ENCODE data around the gene TSSC4. TPM values are rescaled to one million over a fixed set of nuclear protein-coding genes. Genes with fewer than 3 reads are reported as not detected.
A peak's percentile ranks its signal among the peaks of the same experiment; 100 is the strongest.

TSSC4 gene
- total RNA-seq, 6 donors from 2014 or later: 28.9 to 69.4 (median 50.3) TPM

DNA sequence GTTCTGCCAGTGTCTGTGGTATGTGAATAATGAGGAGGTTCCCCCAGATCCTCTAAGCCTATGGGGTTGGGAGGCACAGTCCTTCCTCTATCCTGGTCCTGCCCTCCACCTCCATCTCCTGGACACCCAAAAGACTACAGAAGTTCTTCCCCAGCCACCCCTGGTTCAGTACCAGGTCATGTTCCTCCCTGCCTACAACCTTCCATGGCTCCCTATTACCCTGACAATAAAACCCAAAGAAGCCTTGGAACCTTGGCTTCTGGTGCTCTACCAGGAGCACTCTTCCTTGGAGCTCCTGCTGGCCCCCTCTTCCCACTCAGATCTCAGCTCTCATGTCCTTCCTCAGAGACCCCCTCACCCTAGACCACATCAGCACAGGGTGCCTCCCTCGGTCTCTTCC lies 30.8 kb downstream of the TSSC4 start:
- Histone ChIP-seq H3K27me3 (no peaks in the 10 kb centered on the region), H3K4me3 (no peak overlapping the region), H3K27ac (no peak overlapping the region), H3K36me3 (no peaks in the 10 kb centered on the region), H3K4me1 (no peaks in the 10 kb centered on the region), H3K9me3 (no peaks in the 10 kb centered on the region)
- no peak for DNase-seq
- no peak for ATAC-seq (ENCODE audit: low FRiP score in 2 of 2)
- TF ChIP-seq CTCF (IDR thresholded peaks at IDR 0.05) (no peak), POLR2AphosphoS5 (IDR thresholded peaks at IDR 0.05) (no peak), POLR2A (IDR thresholded peaks at IDR 0.05) (no peak), EP300 (IDR thresholded peaks at IDR 0.05) (no peak)
- WGBS, 2 donors: 95 to 100% methylated on average over 1 of the region's 1 CpG

DNA sequence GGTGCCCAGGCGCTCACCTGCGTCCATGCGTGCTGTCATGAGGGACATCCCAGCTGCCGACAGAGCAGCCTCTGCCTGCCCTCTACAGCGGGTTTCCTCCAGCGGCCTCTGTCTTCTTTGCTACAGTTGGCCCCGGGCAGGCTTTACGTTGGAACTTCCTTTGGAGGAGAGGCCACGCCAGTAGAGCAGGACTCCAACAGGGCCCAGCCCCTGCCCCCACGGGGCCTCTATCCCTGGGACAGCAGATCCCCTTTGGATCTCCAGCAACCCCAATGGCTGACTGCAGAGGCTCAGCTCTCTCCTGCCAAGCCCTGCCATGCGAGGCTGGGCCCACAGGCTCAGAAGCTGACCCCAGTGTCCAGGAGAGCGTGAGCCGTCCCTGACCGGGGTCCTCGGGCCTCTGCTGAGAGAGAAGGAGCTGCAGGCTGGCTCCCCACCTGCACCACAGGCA lies 31.6 kb downstream of the TSSC4 start:
- no peak for TF ChIP-seq POLR2AphosphoS5 (IDR thresholded peaks at IDR 0.05)
- no peak for TF ChIP-seq CTCF (IDR thresholded peaks at IDR 0.05)
- no peak for TF ChIP-seq POLR2A (IDR thresholded peaks at IDR 0.05)
- H3K9me3 ChIP-seq: no peaks in the 10 kb centered on the region
- ATAC-seq (ENCODE audit: low FRiP score in 2 of 2) (no peak), DNase-seq (peak in 1 of 2 donors; percentile 57)
- H3K27me3 ChIP-seq: no peaks in the 10 kb centered on the region
- H3K27ac ChIP-seq: no peak overlapping the region
- H3K36me3 ChIP-seq: no peaks in the 10 kb centered on the region
- WGBS, 2 donors: 87 to 89% methylated on average over 8 to 15 of the region's 15 CpGs
- H3K4me1 ChIP-seq: no peaks in the 10 kb centered on the region
- H3K4me3 ChIP-seq: no peak overlapping the region

- Histone ChIP-seq H3K27me3 (no peaks in the 10 kb centered on the region), H3K4me1 (no peaks in the 10 kb centered on the region), H3K9me3 (no peaks in the 10 kb centered on the region), H3K27ac (no peak overlapping the region), H3K4me3 (no peak overlapping the region), H3K36me3 (no peaks in the 10 kb centered on the region)
- WGBS, 2 donors: 98 to 100% methylated on average over 2 to 13 of the region's 13 CpGs
- DNase-seq (peak in 1 of 2 donors; percentile 67), ATAC-seq (ENCODE audit: low FRiP score in 2 of 2) (no peak)
- TF ChIP-seq POLR2AphosphoS5 (IDR thresholded peaks at IDR 0.05) (no peak), POLR2A (IDR thresholded peaks at IDR 0.05) (no peak), EP300 (IDR thresholded peaks at IDR 0.05) (no peak), CTCF (IDR thresholded peaks at IDR 0.05) (no peak)
These were observed 32.1 kb downstream of the TSSC4 start for GRCh38 chr11:2432628-2433071.

DNA sequence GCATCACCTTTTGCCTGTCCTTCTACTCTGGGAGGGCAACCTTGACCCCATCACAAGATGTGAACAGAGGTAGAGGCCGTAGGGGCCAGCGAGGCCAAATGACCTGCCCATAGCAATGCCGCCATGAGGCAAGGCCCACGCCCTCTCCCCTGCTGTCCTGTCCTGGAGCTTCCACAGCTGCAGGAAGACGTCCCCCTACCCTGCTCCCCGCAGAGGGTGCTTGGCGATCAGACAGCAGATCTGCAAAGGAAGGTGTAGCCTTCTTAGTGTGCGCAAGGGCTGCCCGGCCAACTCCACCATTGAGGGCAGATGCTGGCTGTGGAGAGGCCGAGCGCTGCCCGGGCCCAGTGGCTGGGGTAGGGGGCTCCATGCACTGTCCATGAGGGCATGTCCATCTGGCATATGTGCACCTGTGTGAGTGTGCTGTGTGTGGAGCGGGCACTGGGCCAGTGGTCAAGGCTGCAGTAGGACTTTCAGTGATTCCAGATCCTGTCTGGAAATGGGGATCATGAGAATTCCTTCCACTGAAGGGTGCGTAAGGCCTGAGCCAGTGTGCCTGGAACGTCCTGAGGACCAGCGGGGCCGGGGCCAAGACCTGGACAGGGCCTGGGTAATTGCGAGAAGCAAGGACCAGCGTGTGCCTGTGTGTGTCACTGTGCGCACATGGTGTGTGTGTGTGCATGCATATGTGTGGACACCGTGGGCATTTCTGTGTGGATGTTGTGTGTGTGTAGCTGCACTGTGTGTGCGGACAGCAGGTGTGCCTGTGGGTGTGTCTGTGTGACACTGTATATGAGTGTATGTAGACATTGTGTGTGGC lies 32.8 kb downstream of the TSSC4 start:
- Histone ChIP-seq H3K27ac (no peak overlapping the region), H3K9me3 (no peaks in the 10 kb centered on the region), H3K36me3 (no peaks in the 10 kb centered on the region), H3K4me3 (no peak overlapping the region), H3K4me1 (no peaks in the 10 kb centered on the region), H3K27me3 (no peaks in the 10 kb centered on the region)
- 92 to 94% methylated on average over 11 to 22 of the region's 22 CpGs for WGBS, 2 donors
- DNase-seq (peak in 1 of 2 donors; percentile 60), ATAC-seq (ENCODE audit: low FRiP score in 2 of 2) (no peak)
- TF ChIP-seq POLR2AphosphoS5 (IDR thresholded peaks at IDR 0.05): no peak
- no peak for TF ChIP-seq EP300 (IDR thresholded peaks at IDR 0.05)
- TF ChIP-seq POLR2A (IDR thresholded peaks at IDR 0.05): no peak
- TF ChIP-seq CTCF (IDR thresholded peaks at IDR 0.05): no peak

GRCh38 chr11:2434008-2434407 lies 33.5 kb downstream of the TSSC4 start:
- TF ChIP-seq EP300 (IDR thresholded peaks at IDR 0.05): no peak
- no peak for TF ChIP-seq POLR2A (IDR thresholded peaks at IDR 0.05)
- TF ChIP-seq CTCF (IDR thresholded peaks at IDR 0.05): no peak
- no peak for TF ChIP-seq POLR2AphosphoS5 (IDR thresholded peaks at IDR 0.05)
- no peaks in the 10 kb centered on the region for H3K27me3 ChIP-seq
- no peak overlapping the region for H3K4me3 ChIP-seq
- no peaks in the 10 kb centered on the region for H3K4me1 ChIP-seq
- WGBS, 2 donors: 83 to 93% methylated on average over 8 of the region's 8 CpGs
- H3K36me3 ChIP-seq: no peaks in the 10 kb centered on the region
- DNase-seq (no peak), ATAC-seq (ENCODE audit: low FRiP score in 2 of 2) (no peak)
- H3K27ac ChIP-seq: no peak overlapping the region
- no peaks in the 10 kb centered on the region for H3K9me3 ChIP-seq
